ENCODE measurements around the gene OR4K17.
"Not testable (repeated sequence)": the region's sequence is repeated elsewhere in the genome, so short reads cannot be mapped to it uniquely, and the experiment has no call there.

Gene OR4K17, protein sequence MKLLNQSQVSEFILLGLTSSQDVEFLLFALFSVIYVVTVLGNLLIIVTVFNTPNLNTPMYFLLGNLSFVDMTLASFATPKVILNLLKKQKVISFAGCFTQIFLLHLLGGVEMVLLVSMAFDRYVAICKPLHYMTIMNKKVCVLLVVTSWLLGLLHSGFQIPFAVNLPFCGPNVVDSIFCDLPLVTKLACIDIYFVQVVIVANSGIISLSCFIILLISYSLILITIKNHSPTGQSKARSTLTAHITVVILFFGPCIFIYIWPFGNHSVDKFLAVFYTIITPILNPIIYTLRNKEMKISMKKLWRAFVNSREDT

DNA sequence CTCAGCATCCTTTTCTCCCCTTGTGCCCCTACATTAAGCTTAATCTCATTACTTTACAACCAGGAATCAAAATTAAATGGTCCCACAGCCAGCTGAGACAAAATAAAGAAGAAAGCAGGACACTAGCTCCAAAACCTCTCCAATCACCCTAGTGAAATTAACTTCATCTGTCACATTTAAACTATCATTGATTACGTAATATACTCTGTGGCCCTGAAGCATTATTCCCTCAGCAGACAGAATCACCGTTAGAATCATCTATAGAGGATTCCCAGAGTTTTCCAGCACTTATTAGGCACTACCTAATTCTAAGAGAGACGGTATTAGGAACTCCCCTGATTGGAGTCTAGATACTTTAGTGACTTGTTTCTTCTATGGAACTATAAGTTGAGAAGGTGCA lies at the start of gene OR4K17:
Gene OR4K17, plus strand, starts transcription at position 302 of the 400 bp plus-strand sequence. CDS start 6,761 bp downstream, outside the sequence.
- no peak for DNase-seq

DNA sequence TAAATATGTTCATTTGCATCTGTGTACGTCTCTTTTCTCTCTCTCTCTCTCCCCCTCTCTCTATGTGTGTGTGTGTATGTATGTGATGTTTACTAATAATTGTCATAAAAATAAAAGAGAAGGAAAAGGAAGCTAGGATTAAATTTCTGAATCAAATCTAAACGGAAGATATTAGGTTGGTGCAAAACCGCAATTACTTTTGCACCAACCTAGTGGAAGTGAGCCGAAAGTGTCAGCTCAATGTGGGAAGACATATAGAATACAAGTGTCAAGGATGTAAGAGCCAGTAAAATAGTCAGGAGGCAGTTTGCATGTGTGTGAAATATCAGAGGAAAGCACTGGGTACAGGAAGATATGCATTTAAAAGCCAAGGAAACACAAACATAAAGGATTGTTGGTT lies 18.5 kb upstream of the OR4K17 start:
- DNase-seq = no peak

DNA sequence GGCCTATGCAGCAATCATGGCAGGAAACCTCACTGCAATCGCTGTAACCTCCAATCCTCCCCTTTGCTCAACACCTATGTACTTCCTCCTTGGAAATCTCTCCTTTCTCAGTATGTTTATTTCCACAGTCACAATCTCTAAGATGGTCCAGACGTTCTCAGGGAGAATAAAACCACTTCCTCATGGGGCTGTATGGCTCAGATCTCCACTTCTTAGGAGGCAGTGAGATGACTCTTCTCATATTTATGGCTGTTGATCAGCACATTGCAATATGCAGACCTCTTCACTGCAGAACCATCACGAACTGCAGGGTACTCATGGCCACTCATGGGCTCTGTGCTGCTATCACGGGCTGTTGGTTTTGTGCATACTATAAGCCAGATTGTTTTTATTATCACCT lies 17.1 kb upstream of the OR4K17 start:
- DNase-seq = no peak

DNA sequence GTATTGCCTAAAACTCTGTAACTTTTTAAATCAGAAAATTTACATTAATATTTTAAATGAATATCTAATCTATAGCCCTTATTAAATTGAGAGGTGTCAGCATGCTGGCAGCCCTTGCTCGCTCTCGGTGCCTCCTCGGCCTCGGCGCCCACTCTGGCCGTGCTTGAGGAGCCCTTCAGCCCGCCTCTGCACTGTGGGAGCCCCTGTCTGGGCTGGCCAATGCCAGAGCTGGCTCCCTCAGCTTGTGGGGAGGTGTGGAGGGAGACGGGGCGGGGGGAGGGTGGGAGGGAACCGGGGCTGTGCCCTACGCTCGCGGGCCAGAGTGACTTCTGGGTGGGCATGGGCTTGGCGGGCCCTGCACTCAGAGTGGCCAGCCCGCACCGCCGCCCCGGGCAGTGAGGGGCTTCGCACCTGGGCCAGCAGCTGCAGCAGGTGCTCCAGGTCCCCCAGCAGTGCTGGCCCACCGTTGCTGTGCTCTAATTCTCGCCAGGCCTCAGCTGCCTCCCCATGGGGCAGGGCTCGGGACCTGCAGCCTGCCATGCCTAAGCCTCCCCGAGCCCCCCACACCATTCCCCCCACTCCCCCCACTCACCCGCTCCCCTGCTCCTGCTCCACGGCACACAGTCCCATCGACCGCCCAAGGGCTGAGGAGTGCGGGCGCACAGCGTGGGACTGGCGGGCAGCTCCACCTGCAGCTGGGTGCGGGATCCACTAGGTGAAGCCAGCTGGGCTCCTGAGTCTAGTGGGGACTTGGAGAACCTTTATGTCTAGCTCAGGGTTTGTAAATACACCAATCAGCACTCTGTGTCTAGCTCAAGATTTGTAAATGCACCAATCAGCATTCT lies 11.4 kb upstream of the OR4K17 start:
- not testable (repeated sequence) for DNase-seq

DNA sequence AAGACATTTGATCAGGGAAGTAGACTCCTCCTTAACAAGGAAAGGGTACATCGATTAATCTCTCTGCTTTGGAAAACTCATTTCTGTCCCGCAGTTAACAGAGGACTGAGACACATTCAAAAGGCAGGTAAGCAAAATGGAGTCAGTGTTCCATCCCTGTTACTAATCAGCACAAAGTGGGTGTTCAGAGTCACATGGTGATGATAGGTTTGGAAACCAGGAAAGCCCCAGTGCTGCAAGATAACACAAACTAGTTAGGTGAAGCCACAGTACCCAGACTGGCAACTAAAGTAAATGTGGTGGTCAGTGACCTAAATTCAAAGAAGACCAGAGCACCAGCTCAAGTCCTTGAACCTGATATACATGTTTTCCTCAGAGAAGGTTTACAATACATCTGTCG lies 1.8 kb downstream of the OR4K17 start:
- DNase-seq = no peak

DNA sequence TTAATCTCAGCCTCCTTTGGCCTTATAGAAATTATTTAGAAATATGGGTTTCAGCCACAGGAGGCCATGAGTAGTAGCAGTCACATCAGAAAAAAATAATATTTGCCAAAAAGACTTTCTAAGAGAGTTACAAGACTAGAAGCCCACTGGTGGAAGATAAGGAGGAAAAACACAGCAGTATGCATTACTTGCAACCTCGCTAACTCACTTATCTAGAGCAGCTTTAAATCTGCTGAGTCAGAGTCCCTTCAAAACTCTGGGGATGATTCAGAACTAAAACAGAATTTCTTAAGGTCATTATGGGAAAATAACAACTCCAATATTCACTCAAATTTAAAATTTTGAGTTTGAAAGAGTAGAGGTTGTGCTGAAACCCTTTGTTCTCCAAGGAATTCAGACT lies 6.2 kb downstream of the OR4K17 start:
- no peak for DNase-seq

DNA sequence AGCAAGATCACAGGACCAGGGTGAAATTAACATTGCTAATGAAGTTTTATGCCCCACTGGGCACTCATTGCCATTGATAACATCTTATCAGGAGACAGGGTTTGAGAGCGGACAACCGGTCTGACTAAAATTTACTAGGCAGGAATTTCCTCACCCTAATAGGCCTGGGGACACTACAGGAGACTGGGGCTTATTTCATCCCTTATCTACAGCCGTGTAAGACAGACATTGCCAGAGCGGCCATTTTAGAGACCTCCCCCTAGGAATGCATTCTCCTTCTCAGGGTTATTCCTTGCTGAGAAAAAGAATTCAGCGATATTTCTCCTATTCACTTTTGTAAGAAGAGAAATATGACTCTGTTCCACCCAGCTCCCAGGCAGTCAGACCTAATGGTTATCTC lies 8.3 kb downstream of the OR4K17 start:
- no peak for DNase-seq

DNA sequence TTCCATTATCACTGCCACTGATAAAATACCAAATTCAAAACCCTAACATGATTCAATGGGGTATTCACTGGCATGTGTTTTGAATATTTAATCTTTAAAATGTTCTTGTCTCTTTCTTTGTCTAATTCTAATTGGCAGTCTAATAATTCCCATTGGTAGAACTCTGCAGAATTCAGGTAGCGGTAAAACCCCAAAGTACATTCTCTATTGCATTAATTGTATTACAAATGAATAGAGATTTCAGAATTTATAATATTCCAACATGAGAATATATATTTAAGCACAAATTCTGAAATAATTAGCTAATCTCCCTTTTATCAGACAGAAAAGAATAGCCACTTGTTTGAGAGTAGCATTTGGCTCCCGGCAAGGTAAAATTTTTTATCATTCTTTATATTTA lies 28.0 kb downstream of the OR4K17 start, which contains the start of gene OR4N5:
Gene OR4N5, plus strand, starts transcription at position 301 of the 400 bp plus-strand sequence. CDS start 4,916 bp downstream, outside the sequence.
- no peak for DNase-seq

DNA sequence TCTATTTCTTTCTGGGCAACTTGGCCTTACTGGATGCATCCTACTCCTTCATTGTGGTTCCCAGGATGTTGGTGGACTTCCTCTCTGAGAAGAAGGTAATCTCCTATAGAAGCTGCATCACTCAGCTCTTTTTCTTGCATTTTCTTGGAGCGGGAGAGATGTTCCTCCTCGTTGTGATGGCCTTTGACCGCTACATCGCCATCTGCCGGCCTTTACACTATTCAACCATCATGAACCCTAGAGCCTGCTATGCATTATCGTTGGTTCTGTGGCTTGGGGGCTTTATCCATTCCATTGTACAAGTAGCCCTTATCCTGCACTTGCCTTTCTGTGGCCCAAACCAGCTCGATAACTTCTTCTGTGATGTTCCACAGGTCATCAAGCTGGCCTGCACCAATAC lies 33.4 kb downstream of the OR4K17 start:
- DNase-seq = no peak

DNA sequence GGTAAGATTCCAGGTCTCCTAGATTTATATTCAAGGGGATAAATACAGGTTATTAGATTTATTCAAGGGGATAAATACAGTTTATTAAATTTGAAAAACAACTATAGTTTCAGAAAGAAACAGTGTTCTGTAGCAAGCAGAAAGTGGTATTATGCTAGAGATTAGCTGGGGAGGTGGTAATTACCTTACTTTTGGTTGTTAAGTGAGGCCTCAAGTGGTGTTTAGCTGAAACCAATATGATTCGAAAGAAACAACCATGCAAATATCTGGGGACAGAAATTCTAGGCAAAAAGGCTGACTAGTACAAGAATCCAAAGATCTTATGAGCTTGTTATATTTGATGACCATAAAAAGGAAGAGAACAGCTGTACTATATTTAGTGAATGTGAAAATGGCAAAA lies 34.3 kb downstream of the OR4K17 start:
- no peak for DNase-seq

DNA sequence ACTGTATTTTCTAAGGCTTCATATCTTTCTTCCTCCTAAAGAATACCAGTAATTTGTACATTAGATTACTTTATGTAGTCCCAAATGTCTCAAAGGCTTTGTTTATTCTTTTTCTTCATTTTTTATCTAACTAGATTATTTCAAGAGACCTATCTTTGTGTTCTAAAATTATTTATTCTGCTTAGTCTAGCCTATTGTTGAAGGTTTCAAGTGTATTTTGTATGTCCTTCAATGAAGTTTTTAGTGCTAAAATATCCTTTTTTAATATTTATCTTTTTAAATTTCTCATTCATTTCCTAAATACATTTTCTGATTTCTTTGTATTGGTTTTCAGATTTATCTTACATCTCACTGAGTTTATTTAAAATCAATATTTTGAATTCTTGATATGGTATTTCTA lies 53.9 kb downstream of the OR4K17 start:
- no peak for DNase-seq

DNA sequence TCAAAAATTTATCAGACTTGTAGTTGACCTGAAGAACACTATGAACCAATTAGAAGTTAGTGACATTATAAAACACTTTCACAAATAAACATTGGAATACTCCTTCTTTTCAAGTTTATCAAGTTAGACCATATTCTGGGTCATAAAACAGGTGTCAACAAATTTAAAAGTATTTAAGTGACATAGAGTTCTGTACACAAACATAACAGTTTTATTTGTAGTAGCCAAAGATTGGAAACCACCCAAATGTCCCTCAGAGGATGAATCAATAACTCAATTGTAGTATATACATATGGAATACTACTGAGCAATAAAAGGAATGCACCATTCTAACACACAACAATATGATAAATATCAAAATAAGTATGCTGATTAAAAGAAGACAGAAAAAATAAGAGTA lies 56.6 kb downstream of the OR4K17 start:
- DNase-seq = no peak

DNA sequence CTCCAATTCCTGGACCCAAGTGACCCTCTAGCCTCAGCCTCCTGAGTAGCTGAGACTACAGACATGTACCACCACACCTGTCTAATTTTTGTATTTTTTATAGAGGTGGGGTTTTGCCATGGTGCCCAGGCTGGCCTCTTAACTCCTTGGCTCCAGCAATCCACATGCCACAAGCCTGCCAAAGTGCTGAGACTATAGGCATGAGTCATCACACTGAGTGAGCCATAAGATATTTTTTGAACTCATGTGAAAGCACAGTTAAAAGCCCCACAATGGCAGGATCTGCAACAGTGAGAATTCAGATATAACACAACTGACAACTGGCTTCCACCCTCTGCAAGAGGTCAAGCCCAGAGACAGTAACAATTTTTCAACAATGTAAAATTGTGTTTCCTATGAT lies 59.3 kb downstream of the OR4K17 start:
- not testable (repeated sequence) for DNase-seq

Measured in anterior cingulate cortex (tissue), 58 donors.